Esophagus muscularis mucosa (tissue), 4 donors: ENCODE data around the gene GLTP.
A peak's percentile ranks its signal among the peaks of the same experiment; 100 is the strongest.

ENCODE experiments used
- EP300 ChIP-seq: sonication (generic); formaldehyde crosslinking; IDR thresholded peaks from one replicate; pipeline ENCODE4 v1.6.1; 2017; ENCODE audit warnings: antibody characterized with exemption
- POLR2A ChIP-seq: fragments of 450-650 bp; IDR thresholded peaks from one replicate; pipeline ENCODE4 v1.6.1; 2017; ENCODE audit warnings: antibody characterized with exemption, moderate library complexity, mild to moderate bottlenecking, low read depth
- POLR2AphosphoS5 ChIP-seq, 2 donors: sonication (generic); formaldehyde crosslinking; IDR thresholded peaks; one replicate each; pipeline ENCODE4 v1.6.1; 2017; ENCODE audit warnings: antibody characterized with exemption in 2 of 2
- TF ChIP-seq, protein P1 (sequence below), 3 experiments: fragments of 200-600 bp in 2 of 3; fragments of 450-650 bp in 1 of 3; sonication (generic) in 2 of 3; IDR thresholded peaks; one replicate each; pipeline ENCODE4 v1.5.1; 2017 to 2019; ENCODE audit warnings: antibody characterized with exemption in 3 of 3, mild to moderate bottlenecking in 2 of 3, moderate library complexity in 1 of 3

DNA sequence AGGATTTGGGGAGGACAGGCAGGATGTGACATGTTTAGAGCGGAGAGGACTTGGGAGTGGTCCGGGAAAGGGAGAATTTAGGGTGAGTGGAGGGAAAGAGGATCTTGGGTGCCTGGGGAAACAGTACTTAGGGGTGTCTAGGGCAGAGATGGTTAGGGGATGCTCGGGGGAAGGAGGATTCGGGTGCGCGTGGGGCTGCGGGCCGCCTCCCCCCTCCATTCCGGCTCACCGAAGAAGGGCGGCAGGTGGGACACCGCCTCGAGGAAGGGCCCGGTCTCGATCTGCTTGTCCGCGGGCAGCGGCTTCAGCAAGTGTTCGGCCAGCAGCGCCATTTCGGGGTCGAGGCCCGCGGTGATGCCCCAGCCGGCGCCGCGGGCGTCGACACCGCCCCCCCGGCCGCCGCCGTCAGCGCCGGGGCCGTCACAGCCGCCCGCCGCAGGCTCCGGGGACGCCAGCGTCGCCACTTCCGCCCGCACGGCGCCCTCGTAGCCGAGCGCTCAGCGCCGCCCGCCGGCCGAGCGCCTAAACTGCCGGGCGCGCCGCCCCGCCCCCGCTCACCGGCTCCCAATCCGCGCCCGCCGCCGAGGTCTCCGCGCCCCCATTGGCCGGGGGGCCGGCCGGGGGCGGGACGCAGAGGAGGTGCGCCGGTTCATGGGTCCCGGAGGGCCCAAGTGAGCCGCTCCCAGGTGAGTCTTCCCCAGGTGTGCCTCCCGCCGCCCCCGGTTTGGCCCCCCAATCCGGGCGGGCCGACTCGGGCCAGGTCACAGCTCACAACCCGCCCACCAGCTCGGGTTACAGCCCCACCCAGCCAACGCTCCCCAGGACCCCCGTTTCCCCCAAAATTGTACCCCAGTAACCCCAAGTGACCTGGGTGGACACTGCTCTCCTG lies at the start of gene GLTP:
- TF ChIP-seq EP300 (no peak), POLR2A (no peak), POLR2AphosphoS5 (IDR thresholded peaks at IDR 0.05) (no peak)
- TF ChIP-seq, protein P1, sequence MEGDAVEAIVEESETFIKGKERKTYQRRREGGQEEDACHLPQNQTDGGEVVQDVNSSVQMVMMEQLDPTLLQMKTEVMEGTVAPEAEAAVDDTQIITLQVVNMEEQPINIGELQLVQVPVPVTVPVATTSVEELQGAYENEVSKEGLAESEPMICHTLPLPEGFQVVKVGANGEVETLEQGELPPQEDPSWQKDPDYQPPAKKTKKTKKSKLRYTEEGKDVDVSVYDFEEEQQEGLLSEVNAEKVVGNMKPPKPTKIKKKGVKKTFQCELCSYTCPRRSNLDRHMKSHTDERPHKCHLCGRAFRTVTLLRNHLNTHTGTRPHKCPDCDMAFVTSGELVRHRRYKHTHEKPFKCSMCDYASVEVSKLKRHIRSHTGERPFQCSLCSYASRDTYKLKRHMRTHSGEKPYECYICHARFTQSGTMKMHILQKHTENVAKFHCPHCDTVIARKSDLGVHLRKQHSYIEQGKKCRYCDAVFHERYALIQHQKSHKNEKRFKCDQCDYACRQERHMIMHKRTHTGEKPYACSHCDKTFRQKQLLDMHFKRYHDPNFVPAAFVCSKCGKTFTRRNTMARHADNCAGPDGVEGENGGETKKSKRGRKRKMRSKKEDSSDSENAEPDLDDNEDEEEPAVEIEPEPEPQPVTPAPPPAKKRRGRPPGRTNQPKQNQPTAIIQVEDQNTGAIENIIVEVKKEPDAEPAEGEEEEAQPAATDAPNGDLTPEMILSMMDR (IDR thresholded peaks at IDR 0.05) = peak; percentile 60 to 97 (median 78)
